Glutamatergic neuron (in vitro differentiated cells): ENCODE data around the gene MCM3AP. TPM values are rescaled to one million over a fixed set of nuclear protein-coding genes. Genes with fewer than 3 reads are reported as not detected.

Experiments
- DNase-seq: peaks from one replicate; pipeline ENCODE4 v3.0.0; 2022
- H3K27ac Mint-ChIP-seq: one replicate; pipeline ENCODE4 v1.8.0; 2020; ENCODE audit warnings: mild to moderate bottlenecking, mixed read lengths, inconsistent platforms; ENCODE audit not compliant: unreplicated experiment
- H3K27me3 Mint-ChIP-seq: one replicate; pipeline ENCODE4 v1.8.0; 2020; ENCODE audit warnings: mild to moderate bottlenecking, moderate library complexity, mixed read lengths, inconsistent platforms; ENCODE audit not compliant: unreplicated experiment
- H3K36me3 Mint-ChIP-seq: one replicate; pipeline ENCODE4 v1.8.0; 2020; ENCODE audit warnings: mild to moderate bottlenecking, mixed read lengths, inconsistent platforms; ENCODE audit not compliant: unreplicated experiment
- H3K4me1 Mint-ChIP-seq: one replicate; pipeline ENCODE4 v1.8.0; 2020; ENCODE audit warnings: mild to moderate bottlenecking, low read depth, mixed read lengths, inconsistent platforms; ENCODE audit not compliant: unreplicated experiment
- H3K4me3 Mint-ChIP-seq: one replicate; pipeline ENCODE4 v1.8.0; 2020; ENCODE audit warnings: mild to moderate bottlenecking, mixed read lengths, inconsistent platforms; ENCODE audit not compliant: unreplicated experiment
- H3K9me3 Mint-ChIP-seq: one replicate; pipeline ENCODE4 v1.8.0; 2020; ENCODE audit warnings: mild to moderate bottlenecking, moderate library complexity, mixed read lengths, inconsistent platforms; ENCODE audit not compliant: unreplicated experiment
- total RNA-seq: library from RNA; stranded (reverse); fragmentation: NEBNext Ultra II Directional; extraction: Animal tissue kit (Norgen Biotek cat#: 25700); gene quantifications from one replicate; pipeline ENCODE4 v1.2.1, GENCODE V29; 2021; ENCODE audit not compliant: unreplicated experiment
- TF ChIP-seq, protein P1 (sequence below): fragments of 200-600 bp; sonication (generic); IDR thresholded peaks from one replicate; pipeline ENCODE4 v1.5.0; 2021; ENCODE audit not compliant: partially characterized antibody, unreplicated experiment

Gene MCM3AP
- total RNA-seq, 1 donor from 2014 or later, result 121 TPM

DNA sequence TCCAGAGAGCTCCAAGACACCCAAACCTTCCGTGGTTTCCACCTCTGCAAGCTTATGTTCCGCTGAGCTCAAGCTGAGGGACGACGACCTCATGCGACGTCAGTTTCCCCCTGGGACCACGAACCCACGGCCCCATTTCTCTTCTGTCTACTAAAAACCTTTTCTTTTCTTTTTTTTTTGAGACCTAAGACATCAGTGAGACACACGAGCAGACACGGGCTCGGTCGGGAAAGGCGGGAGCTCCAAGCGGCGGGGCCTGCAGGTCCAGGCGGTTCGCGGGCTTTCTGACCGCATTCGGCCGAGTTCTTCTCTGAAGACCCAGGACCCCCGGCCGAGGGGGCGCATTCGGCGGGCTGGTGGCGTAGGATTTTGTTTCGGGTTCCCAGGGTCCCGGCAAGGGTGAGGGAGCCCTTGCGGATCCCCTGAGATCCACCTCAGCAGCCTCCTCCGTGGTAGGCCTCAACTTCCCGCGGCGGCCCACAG, 37.9 kb upstream of the MCM3AP start:
- Mint-ChIP-seq H3K4me1 (peaks cover 16% of the 10 kb centered on the region), H3K9me3 (peaks cover 14% of the 10 kb centered on the region), H3K27ac (peak overlapping the region; percentile 46), H3K27me3 (peaks cover 16% of the 10 kb centered on the region), H3K36me3 (peaks cover 3% of the 10 kb centered on the region), H3K4me3 (peak overlapping the region; percentile 95)
- peak; percentile 35 for DNase-seq
- TF ChIP-seq, protein P1, sequence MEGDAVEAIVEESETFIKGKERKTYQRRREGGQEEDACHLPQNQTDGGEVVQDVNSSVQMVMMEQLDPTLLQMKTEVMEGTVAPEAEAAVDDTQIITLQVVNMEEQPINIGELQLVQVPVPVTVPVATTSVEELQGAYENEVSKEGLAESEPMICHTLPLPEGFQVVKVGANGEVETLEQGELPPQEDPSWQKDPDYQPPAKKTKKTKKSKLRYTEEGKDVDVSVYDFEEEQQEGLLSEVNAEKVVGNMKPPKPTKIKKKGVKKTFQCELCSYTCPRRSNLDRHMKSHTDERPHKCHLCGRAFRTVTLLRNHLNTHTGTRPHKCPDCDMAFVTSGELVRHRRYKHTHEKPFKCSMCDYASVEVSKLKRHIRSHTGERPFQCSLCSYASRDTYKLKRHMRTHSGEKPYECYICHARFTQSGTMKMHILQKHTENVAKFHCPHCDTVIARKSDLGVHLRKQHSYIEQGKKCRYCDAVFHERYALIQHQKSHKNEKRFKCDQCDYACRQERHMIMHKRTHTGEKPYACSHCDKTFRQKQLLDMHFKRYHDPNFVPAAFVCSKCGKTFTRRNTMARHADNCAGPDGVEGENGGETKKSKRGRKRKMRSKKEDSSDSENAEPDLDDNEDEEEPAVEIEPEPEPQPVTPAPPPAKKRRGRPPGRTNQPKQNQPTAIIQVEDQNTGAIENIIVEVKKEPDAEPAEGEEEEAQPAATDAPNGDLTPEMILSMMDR, result no peak

DNA sequence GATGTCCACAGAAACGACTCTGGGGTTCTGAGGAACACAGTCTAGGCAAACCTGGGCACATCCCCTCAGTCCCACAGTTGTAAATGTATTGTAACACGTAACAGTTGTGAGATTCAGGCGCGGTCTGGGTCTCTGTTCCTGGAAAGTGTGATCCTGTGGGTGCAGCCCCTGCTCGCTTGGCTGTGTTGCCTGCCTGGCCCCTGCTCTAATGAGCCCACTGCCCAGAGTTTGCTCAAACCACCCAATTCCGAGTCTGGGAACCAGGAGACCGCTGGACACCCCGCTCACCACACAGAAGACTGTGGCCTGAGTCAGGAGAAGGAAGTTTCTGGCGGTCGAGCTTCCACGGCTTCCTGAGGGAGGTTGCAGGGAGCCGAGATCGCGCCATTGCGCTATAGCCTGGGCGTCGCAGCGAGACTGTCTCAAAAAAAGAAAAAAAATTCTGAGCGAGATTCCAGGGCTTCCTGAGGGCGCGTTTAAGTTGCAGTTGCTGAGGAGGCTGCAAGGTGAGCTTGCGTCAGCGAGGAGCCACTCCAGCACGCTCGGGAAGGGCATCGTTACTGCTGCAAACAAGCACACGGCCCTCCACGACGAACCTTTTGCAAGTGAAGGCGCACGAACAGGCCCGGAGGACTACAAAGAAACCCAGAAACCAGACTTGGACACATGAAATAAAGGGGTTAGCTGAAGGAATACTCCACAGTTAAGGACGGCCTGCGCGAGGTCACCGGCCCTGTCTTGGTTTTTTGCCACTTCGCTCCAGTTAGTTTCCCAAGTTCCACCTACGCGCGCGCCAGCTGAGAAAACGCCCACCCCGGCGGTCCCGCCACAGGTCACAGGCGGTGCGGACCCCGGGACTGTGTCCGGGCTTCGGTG, 37.2 kb upstream of the MCM3AP start:
- peak overlapping the region; percentile 95 for H3K4me3 Mint-ChIP-seq
- peaks cover 3% of the 10 kb centered on the region for H3K36me3 Mint-ChIP-seq
- peaks cover 15% of the 10 kb centered on the region for H3K4me1 Mint-ChIP-seq
- TF ChIP-seq, protein P1, result no peak
- DNase-seq, result peak; percentile 22
- peaks cover 16% of the 10 kb centered on the region for H3K27me3 Mint-ChIP-seq
- H3K27ac Mint-ChIP-seq, result peak overlapping the region; percentile 46
- H3K9me3 Mint-ChIP-seq, result peaks cover 14% of the 10 kb centered on the region

DNA sequence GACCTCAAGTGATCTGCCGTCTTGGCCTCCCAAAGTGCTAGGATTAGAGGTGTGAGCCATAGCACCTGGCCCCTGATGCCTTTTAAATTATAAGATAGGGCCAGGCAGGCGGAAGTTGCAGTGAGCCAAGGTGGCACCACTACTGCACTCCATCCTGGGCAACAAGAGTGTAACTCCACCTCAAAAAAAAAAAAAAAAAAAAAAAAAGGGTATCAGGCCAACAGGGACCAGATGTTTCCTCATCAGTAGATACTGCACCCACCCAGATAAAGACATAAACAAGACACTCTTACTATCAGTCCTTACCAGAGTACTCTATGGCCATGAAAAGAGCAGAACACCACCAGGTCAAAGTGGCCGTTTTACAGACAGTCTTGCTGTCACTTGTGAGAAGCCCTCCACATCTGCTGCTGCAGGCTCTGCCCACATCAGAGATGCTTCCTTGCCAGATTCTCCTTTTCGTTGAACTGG, 35.0 kb upstream of the MCM3AP start:
- Mint-ChIP-seq H3K27ac (no peak overlapping the region), H3K4me1 (peaks cover under 1% of the 10 kb centered on the region), H3K9me3 (peaks cover 9% of the 10 kb centered on the region), H3K4me3 (no peak overlapping the region), H3K27me3 (peaks cover 7% of the 10 kb centered on the region), H3K36me3 (peaks cover under 1% of the 10 kb centered on the region)
- TF ChIP-seq, protein P1, result no peak
- no peak for DNase-seq

DNA sequence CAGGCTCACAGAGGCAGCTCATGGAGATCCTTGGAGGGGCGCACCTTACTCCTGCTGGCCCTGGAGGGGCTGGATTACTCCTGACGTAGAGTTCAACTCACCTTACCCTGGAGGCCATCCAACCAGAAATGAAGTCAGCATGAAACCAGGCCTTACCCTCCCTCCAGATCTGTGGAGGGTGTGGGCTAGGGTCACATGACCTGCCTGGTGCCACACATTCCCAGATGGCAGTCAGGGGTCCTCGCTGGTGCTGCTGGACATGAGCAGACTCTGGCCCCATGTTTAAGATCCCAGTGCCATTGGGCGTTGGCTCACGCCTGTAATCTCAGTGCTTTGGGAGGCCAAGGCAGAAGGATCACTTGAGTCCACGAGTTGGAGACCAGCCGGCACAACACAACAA, 33.8 kb upstream of the MCM3AP start:
- DNase-seq, result no peak
- no peaks in the 10 kb centered on the region for H3K4me1 Mint-ChIP-seq
- no peak overlapping the region for H3K27ac Mint-ChIP-seq
- H3K9me3 Mint-ChIP-seq, result peaks cover 7% of the 10 kb centered on the region
- no peak overlapping the region for H3K4me3 Mint-ChIP-seq
- no peaks in the 10 kb centered on the region for H3K36me3 Mint-ChIP-seq
- H3K27me3 Mint-ChIP-seq, result peaks cover 4% of the 10 kb centered on the region
- TF ChIP-seq, protein P1, result no peak

DNA sequence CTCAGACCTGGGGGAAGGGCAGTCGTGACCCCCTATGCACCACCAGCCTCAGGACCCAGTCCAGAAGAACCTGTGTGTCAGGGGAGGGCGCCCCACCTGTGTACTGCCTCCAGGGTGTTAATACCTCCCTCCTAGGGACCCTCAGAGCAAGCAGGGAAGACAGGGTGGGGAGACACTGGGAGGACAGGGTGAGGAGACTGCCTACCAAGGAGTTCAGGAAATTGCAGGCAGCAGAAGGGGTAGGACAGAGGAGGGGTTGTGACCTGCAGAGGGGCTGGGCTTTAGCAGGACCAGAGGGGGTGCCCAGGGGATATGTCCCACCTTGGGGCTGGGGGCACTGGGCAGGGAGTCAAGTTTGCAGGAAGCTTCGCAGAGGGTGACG, 33.0 kb upstream of the MCM3AP start:
- H3K36me3 Mint-ChIP-seq, result no peaks in the 10 kb centered on the region
- no peak overlapping the region for H3K4me3 Mint-ChIP-seq
- TF ChIP-seq, protein P1, result no peak
- H3K27ac Mint-ChIP-seq, result no peak overlapping the region
- H3K27me3 Mint-ChIP-seq, result peaks cover 4% of the 10 kb centered on the region
- no peak for DNase-seq
- H3K9me3 Mint-ChIP-seq, result peaks cover 7% of the 10 kb centered on the region
- H3K4me1 Mint-ChIP-seq, result no peaks in the 10 kb centered on the region
